ENCODE data around the gene GSE1. TPM values are rescaled to one million over a fixed set of nuclear protein-coding genes. Genes with fewer than 3 reads are reported as not detected.
"Not testable (repeated sequence)": the region's sequence is repeated elsewhere in the genome, so short reads cannot be mapped to it uniquely, and the experiment has no call there.

Gene GSE1
- polyA plus RNA-seq, 1 donor = 70.2 TPM

GRCh38 chr16:85592277-85592676, 20.8 kb upstream of the GSE1 start:
- not testable (repeated sequence) for DNase-seq

GRCh38 chr16:85592700-85593493, 20.2 kb upstream of the GSE1 start:
- DNase-seq = no peak

GRCh38 chr16:85593494-85594221, 19.5 kb upstream of the GSE1 start:
- DNase-seq = no peak

GRCh38 chr16:85594273-85594977, 18.7 kb upstream of the GSE1 start:
- no peak for DNase-seq

- no peak for DNase-seq
Observed at GRCh38 chr16:85594978-85595661, 18.0 kb upstream of the GSE1 start.

- no peak for DNase-seq
Observed at GRCh38 chr16:85595812-85596502, 17.2 kb upstream of the GSE1 start.

GRCh38 chr16:85598141-85598540, 15.0 kb upstream of the GSE1 start:
- DNase-seq = no peak

- DNase-seq = no peak
Observed at GRCh38 chr16:85600078-85600477, 13.0 kb upstream of the GSE1 start.

- no peak for DNase-seq
Observed at GRCh38 chr16:85600530-85601271, 12.4 kb upstream of the GSE1 start.

GRCh38 chr16:85601272-85601639, 11.9 kb upstream of the GSE1 start:
- DNase-seq = no peak

- DNase-seq = no peak
Observed at GRCh38 chr16:85601730-85602401, 11.3 kb upstream of the GSE1 start.

- no peak for DNase-seq
Observed at GRCh38 chr16:85602402-85603202, 10.5 kb upstream of the GSE1 start.

GRCh38 chr16:85603203-85603755, 9.8 kb upstream of the GSE1 start:
- no peak for DNase-seq

- no peak for DNase-seq
Observed at GRCh38 chr16:85604145-85604705, 8.9 kb upstream of the GSE1 start.

- no peak for DNase-seq
Observed at GRCh38 chr16:85605051-85605911, 7.8 kb upstream of the GSE1 start.

GRCh38 chr16:85605912-85606841, 6.9 kb upstream of the GSE1 start:
- no peak for DNase-seq

GRCh38 chr16:85606904-85607303, 6.2 kb upstream of the GSE1 start:
- no peak for DNase-seq

Measured in hindlimb muscle (tissue), 1 donor.